Right lobe of liver (tissue), 6 donors: ENCODE data around the gene HSD17B12. TPM values are rescaled to one million over a fixed set of nuclear protein-coding genes. Genes with fewer than 3 reads are reported as not detected.

Experiments used
- ATAC-seq, 4 donors: fragments of 200-7000 bp; cut with Tn5 transposase; one replicate each; pipeline ENCODE4 v1.9.1; 2020; ENCODE audit warnings: mild to moderate bottlenecking in 4 of 4, moderate library complexity in 4 of 4
- DNase-seq, 3 donors: peaks; one replicate each; pipeline ENCODE4 v3.0.0-alpha.2; 2020
- H3K27ac ChIP-seq, 3 donors: fragments of 200-600 bp; one replicate each; pipeline ENCODE4 v1.8.0; 2022
- H3K27me3 ChIP-seq, 2 donors: fragments of 200-600 bp; one replicate each; pipeline ENCODE4 v1.8.0; 2022
- H3K36me3 ChIP-seq, 4 donors: fragments of 200-600 bp; sonication (generic) in 1 of 4; one replicate each; pipeline versions ENCODE4 v1.5.1 to v1.8.0; 2017 to 2022; ENCODE audit warnings: control low read depth in 1 of 4
- H3K4me1 ChIP-seq, 4 donors: fragments of 200-600 bp; sonication (generic) in 1 of 4; one replicate each; pipeline versions ENCODE4 v1.5.1 to v1.8.0; 2017 to 2022; ENCODE audit warnings: control low read depth in 1 of 4
- H3K4me3 ChIP-seq, 3 donors: fragments of 200-600 bp; one replicate each; pipeline ENCODE4 v1.8.0; 2022
- H3K9me3 ChIP-seq, 4 donors: fragments of 200-600 bp; sonication (generic) in 1 of 4; one replicate each; pipeline versions ENCODE4 v1.5.1 to v1.8.0; 2017 to 2022; ENCODE audit warnings: control low read depth in 1 of 4
- POLR2A ChIP-seq: fragments of 450-650 bp; IDR thresholded peaks from one replicate; pipeline ENCODE4 v1.6.1; 2017; ENCODE audit warnings: antibody characterized with exemption, mild to moderate bottlenecking
- WGBS: methylation state at CpG from one replicate; pipeline ENCODE4 v1.1.6; 2018; ENCODE audit warnings: low coverage, low lambda C conversion rate; ENCODE audit not compliant: insufficient coverage; ENCODE audit errors: missing lambda C conversion rate; 5-methylcytosine and 5-hydroxymethylcytosine counted together
- intact Hi-C, 2 donors: fragments of 100-400 bp; cut with DNase I; formaldehyde crosslinking; loops; one replicate each; pipeline versions ENCODE4 v1.11.2 to v1.14.1; 2022
- total RNA-seq, 6 experiments: library from RNA; depleted of rRNA in 2 of 6; stranded (reverse); fragments of >200 nt in 2 of 6; fragmentation: NEBNext Ultra II Directional in 3 of 6; extraction: Animal tissue kit (Norgen Biotek cat#: 25700) in 3 of 6; gene quantifications; one replicate each; pipeline versions ENCODE4 v1.1.0 to v1.2.4, GENCODE V29; 2016 to 2023
- TF ChIP-seq, protein P1 (sequence below), 4 donors: fragments of 200-600 bp in 3 of 4; fragments of 450-650 bp in 1 of 4; IDR thresholded peaks; one replicate each; pipeline versions ENCODE4 v1.5.1 to v1.8.0; 2016 to 2022; ENCODE audit warnings: antibody characterized with exemption in 4 of 4, mild to moderate bottlenecking in 2 of 4
- donor health status: DM: no; HTN: yes; CAD: no.
- donor health status: DM: no; HTN: no; CAD: no.
- donor health status: DM: no; HTN: no; CAD: no.
- donor health status: DM: no; HTN: yes; CAD: no.
- donor health status: DM: no; HTN: yes; CAD: no.

Gene HSD17B12
- total RNA-seq, 6 experiments from 2014 or later: 68.3 to 107 (median 93.2) TPM

DNA sequence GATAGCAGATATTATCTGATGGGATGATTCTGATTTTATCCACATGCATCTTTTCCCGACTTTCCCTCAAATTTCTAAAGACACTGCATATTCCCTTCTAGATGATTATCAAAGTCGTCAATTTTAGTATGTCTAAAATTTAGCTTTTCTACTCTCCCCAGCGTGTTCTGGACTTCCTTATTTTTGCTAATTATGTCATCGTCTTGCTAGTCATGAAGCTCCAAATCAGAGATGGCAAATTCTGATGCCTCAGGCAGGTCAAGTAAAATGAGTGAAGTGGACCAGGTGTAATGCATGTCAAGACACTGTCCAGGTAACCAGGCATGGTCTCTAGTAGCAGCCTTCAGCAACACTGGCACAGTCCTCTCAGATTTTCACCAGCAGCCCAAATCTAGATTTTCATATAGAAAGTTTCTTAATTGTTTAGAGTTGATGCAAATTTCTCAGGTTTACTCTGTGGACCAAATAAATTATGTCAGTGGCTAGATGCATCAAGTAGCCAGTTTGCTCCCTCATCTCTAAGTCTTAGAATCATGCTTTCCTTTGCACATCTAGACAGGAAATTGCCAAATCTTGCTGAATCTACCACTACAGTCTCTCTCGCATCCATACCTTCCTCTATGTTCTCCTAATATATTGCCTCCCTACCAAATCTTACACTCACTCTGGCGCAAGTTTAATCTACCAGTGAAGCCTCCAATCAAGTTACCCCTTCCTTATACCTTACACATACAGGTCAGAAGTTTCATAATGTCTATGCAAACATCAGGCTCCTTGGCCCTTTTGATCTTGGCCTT lies 10.6 kb downstream of the HSD17B12 start:
- DNase-seq: no peak
- ATAC-seq: no peak
- Histone ChIP-seq H3K9me3 (no peaks in the 10 kb centered on the region), H3K4me1 (peaks cover 0 to 16% (median 0%) of the 10 kb centered on the region in 4 donors), H3K27me3 (no peaks in the 10 kb centered on the region), H3K4me3 (no peak overlapping the region), H3K27ac (no peak overlapping the region), H3K36me3 (no peaks in the 10 kb centered on the region)
- intact Hi-C loops: no loop called here
- 69% methylated on average over 6 of the region's 6 CpGs for WGBS
- no peak for TF ChIP-seq POLR2A
- TF ChIP-seq, protein P1, sequence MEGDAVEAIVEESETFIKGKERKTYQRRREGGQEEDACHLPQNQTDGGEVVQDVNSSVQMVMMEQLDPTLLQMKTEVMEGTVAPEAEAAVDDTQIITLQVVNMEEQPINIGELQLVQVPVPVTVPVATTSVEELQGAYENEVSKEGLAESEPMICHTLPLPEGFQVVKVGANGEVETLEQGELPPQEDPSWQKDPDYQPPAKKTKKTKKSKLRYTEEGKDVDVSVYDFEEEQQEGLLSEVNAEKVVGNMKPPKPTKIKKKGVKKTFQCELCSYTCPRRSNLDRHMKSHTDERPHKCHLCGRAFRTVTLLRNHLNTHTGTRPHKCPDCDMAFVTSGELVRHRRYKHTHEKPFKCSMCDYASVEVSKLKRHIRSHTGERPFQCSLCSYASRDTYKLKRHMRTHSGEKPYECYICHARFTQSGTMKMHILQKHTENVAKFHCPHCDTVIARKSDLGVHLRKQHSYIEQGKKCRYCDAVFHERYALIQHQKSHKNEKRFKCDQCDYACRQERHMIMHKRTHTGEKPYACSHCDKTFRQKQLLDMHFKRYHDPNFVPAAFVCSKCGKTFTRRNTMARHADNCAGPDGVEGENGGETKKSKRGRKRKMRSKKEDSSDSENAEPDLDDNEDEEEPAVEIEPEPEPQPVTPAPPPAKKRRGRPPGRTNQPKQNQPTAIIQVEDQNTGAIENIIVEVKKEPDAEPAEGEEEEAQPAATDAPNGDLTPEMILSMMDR (IDR thresholded peaks at IDR 0.05): no peak

DNA sequence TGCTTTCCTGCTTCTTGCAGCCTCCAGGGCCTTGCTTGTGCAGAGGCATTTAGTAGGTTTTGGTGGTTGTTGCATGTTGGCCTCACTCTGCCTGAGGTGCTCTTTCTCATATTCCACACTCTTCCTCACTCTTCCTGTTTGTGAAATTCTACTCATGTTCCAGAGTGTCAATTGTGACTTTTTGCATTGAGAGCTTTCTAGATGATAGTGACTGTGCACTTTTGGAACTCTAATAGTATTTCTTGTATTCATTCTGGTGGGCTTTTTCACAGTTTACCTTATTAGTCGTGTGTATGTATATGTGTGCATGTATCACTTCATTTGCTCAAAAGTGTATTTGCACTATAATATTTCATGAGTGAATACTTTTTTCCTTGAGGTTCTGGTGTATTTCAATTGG lies 11.3 kb downstream of the HSD17B12 start:
- H3K27ac ChIP-seq: no peak overlapping the region
- 100% methylated on average over 1 of the region's 1 CpG for WGBS
- ATAC-seq: no peak
- H3K4me1 ChIP-seq: peaks cover 0 to 13% (median 0%) of the 10 kb centered on the region in 4 donors
- TF ChIP-seq POLR2A: no peak
- TF ChIP-seq, protein P1 (IDR thresholded peaks at IDR 0.05): no peak
- DNase-seq: no peak
- no peaks in the 10 kb centered on the region for H3K27me3 ChIP-seq
- no peak overlapping the region for H3K4me3 ChIP-seq
- intact Hi-C loops: no loop called here
- no peaks in the 10 kb centered on the region for H3K9me3 ChIP-seq
- H3K36me3 ChIP-seq: no peaks in the 10 kb centered on the region

DNA sequence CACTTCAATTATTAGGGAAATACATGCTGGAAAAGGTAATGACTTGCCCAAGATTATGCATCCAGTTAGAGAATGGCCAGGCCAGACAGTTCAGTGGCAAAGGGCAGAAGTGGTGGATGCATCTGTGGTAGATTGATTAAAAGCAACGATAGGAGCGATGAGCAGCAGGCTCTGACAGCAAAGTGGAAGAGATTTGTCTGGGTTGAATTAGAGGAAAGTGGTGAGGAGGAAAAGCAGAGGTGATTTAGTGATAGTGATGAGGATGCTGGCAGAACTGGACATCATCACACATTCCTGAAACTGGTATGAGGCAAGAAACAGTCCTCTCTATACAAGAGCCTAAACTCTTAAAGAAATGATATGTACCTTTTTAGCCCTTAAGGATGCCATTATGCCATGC lies 12.5 kb downstream of the HSD17B12 start:
- no peaks in the 10 kb centered on the region for H3K9me3 ChIP-seq
- TF ChIP-seq, protein P1 (IDR thresholded peaks at IDR 0.05): no peak
- TF ChIP-seq POLR2A: no peak
- ATAC-seq: no peak
- no peaks in the 10 kb centered on the region for H3K36me3 ChIP-seq
- no peak overlapping the region for H3K4me3 ChIP-seq
- H3K27me3 ChIP-seq: no peaks in the 10 kb centered on the region
- H3K27ac ChIP-seq: no peak overlapping the region
- 100% methylated on average over 2 of the region's 2 CpGs for WGBS
- intact Hi-C loops: no loop called here
- DNase-seq: no peak
- H3K4me1 ChIP-seq: no peaks in the 10 kb centered on the region

DNA sequence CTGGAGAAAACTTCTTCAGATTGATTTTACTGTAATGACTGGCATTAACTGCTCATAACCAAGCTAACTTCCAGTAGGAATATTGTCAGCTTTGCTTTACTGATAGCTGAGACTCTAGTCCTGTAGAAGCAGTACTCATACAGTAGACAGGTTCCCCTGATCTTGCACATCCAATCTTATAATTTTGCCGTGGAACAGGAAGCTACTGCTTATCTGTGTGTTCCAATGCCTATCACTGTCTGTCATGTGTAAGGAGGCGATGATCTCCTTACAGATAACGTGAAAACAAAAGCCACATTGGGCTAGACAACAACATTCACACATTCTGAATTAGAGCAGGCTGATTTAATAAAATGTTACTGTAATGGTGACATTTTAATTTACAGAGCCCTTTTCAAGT lies 13.2 kb downstream of the HSD17B12 start:
- 70% methylated on average over 3 of the region's 3 CpGs for WGBS
- H3K27ac ChIP-seq: no peak overlapping the region
- H3K4me1 ChIP-seq: no peaks in the 10 kb centered on the region
- H3K4me3 ChIP-seq: no peak overlapping the region
- DNase-seq: no peak
- H3K36me3 ChIP-seq: no peaks in the 10 kb centered on the region
- no peak for ATAC-seq
- H3K27me3 ChIP-seq: no peaks in the 10 kb centered on the region
- intact Hi-C loops: no loop called here
- no peak for TF ChIP-seq POLR2A
- TF ChIP-seq, protein P1 (IDR thresholded peaks at IDR 0.05): no peak
- H3K9me3 ChIP-seq: no peaks in the 10 kb centered on the region
